Endothelial cell of umbilical vein (primary cell): Measurements from ENCODE around the gene KNCN. TPM values are rescaled to one million over a fixed set of nuclear protein-coding genes. Genes with fewer than 3 reads are reported as not detected.

ENCODE experiments used
- BruUV-seq: library from RNA; stranded (reverse); fragments of 400-500 nt; replicated peaks from 2 replicates; lab custom pipeline; 2021; lab: Mats Ljungman, UMichigan
- CTCF ChIA-PET: fragments of 300-600, 350-600 bp; sonication (Branson Sonifier 250); formaldehyde crosslinking; loops from one replicate; lab custom pipeline; 2021; ENCODE audit warnings: antibody characterized with exemption, inconsistent platforms; lab: Charles Lee
- POLR2A ChIA-PET: fragments of 300-600, 350-600 bp; sonication (Branson Sonifier 250); formaldehyde crosslinking; loops from one replicate; lab custom pipeline; 2021; ENCODE audit warnings: antibody characterized with exemption, inconsistent platforms; lab: Charles Lee
- DNase-seq: peaks from one replicate; pipeline ENCODE4 v3.0.0-alpha.2; 2011; ENCODE audit warnings: low read depth, low spot score
- FAIRE-seq: peaks from 2 replicates; lab custom pipeline; 2011; peaks lifted over from hg19 to GRCh38; lab: Jason Lieb, UNC
- H2AFZ ChIP-seq: 2 replicates; pipeline ENCODE4 v1.6.0; 2012; ENCODE audit warnings: low read depth, low read length, control low read depth, inconsistent platforms
- H3K27ac ChIP-seq: 2 replicates; pipeline ENCODE4 v1.5.1; 2011; ENCODE audit warnings: low read depth, mild to moderate bottlenecking, control low read depth, low read length, moderate library complexity; ENCODE audit not compliant: insufficient read depth
- H3K27me3 ChIP-seq, 2 experiments: 2 replicates each; pipeline versions ENCODE4 v1.6.0 to v1.6.1; 2011; ENCODE audit warnings: low read length in 2 of 2, mixed read lengths in 1 of 2; ENCODE audit not compliant: control insufficient read depth in 2 of 2, insufficient read depth in 2 of 2
- H3K36me3 ChIP-seq, 2 experiments: 2 replicates in 1 of 2; 3 replicates in 1 of 2; pipeline ENCODE4 v1.5.1; 2011; ENCODE audit warnings: low read length in 2 of 2, mild to moderate bottlenecking in 1 of 2, moderate library complexity in 1 of 2; ENCODE audit not compliant: control insufficient read depth in 2 of 2, insufficient read depth in 2 of 2; ENCODE audit errors: extremely low read depth in 1 of 2
- H3K4me1 ChIP-seq: 3 replicates; pipeline ENCODE4 v1.5.1; 2011; ENCODE audit warnings: mild to moderate bottlenecking, low read length; ENCODE audit not compliant: control insufficient read depth, insufficient read depth; ENCODE audit errors: extremely low read depth
- H3K4me2 ChIP-seq: 2 replicates; pipeline ENCODE4 v1.6.1; 2011; ENCODE audit warnings: low read length, control low read depth, mixed read lengths; ENCODE audit not compliant: insufficient read depth
- H3K4me3 ChIP-seq, 3 experiments: fragments of 200-600 bp in 1 of 3; sonication (generic), shearing (Covaris generic) in 1 of 3; replicated peaks in 1 of 3; 2 replicates each; pipeline ENCODE4 v1.5.1; 2011 to 2016; ENCODE audit warnings: control low read depth in 3 of 3, low read length in 3 of 3, mild to moderate bottlenecking in 2 of 3, inconsistent platforms in 1 of 3, low read depth in 1 of 3, moderate library complexity in 1 of 3; ENCODE audit not compliant: insufficient read depth in 1 of 3
- H3K79me2 ChIP-seq: 2 replicates; pipeline ENCODE4 v1.6.0; 2012; ENCODE audit warnings: low read length, inconsistent platforms; ENCODE audit not compliant: control insufficient read depth, insufficient read depth
- H3K9ac ChIP-seq: replicated peaks from 2 replicates; pipeline ENCODE3; 2011; ENCODE audit warnings: low read length, control low read depth; ENCODE audit not compliant: insufficient read depth; ENCODE audit errors: extremely low read depth
- H3K9me1 ChIP-seq: replicated peaks from 3 replicates; pipeline ENCODE4 v1.6.0; 2011; ENCODE audit warnings: mild to moderate bottlenecking, low read length; ENCODE audit not compliant: control insufficient read depth, insufficient read depth; ENCODE audit errors: extremely low read depth
- H3K9me3 ChIP-seq: replicated peaks from 2 replicates; pipeline ENCODE4 v1.5.1; 2012; ENCODE audit warnings: low read length, inconsistent platforms; ENCODE audit not compliant: control insufficient read depth, insufficient read depth
- H4K20me1 ChIP-seq: replicated peaks from 2 replicates; pipeline ENCODE3; 2011; ENCODE audit warnings: mild to moderate bottlenecking, low read length; ENCODE audit not compliant: control insufficient read depth, insufficient read depth; ENCODE audit errors: extremely low read depth
- CTCF ChIP-seq, 2 donors: IDR thresholded peaks; 1 replicate in 1 of 2; 2 replicates in 1 of 2; pipeline ENCODE4 v1.5.1; 2011; ENCODE audit warnings: low read length in 2 of 2, mild to moderate bottlenecking in 2 of 2, moderate library complexity in 2 of 2, control low read depth in 1 of 2, inconsistent platforms in 1 of 2, low read depth in 1 of 2; ENCODE audit not compliant: insufficient read depth in 1 of 2; ENCODE audit errors: extremely low read depth in 1 of 2
- EZH2 ChIP-seq: IDR thresholded peaks from 2 replicates; pipeline ENCODE4 v1.6.1; 2012; ENCODE audit warnings: borderline replicate concordance, low read depth, mild to moderate bottlenecking, moderate library complexity, low read length, inconsistent platforms; ENCODE audit not compliant: severe bottlenecking
- FOS ChIP-seq: IDR thresholded peaks from 2 replicates; pipeline ENCODE4 v1.6.1; 2011; ENCODE audit warnings: mild to moderate bottlenecking, low read length, moderate library complexity, borderline replicate concordance; ENCODE audit not compliant: insufficient read depth
- GATA2 ChIP-seq: IDR thresholded peaks from 2 replicates; pipeline ENCODE4 v1.7.0; 2011; ENCODE audit warnings: low read depth, mild to moderate bottlenecking, moderate library complexity, mixed read lengths, low read length; ENCODE audit not compliant: insufficient read length, insufficient read depth
- JUN ChIP-seq: IDR thresholded peaks from 2 replicates; pipeline ENCODE4 v1.6.1; 2011; ENCODE audit warnings: borderline replicate concordance, low read depth; ENCODE audit not compliant: insufficient read length, insufficient read depth
- MYC ChIP-seq: IDR thresholded peaks from one replicate; pipeline ENCODE4 v1.6.1; 2011; ENCODE audit warnings: mild to moderate bottlenecking, low read depth, low read length
- POLR2A ChIP-seq: IDR thresholded peaks from 2 replicates; pipeline ENCODE4 v1.6.1; 2012; ENCODE audit warnings: low read depth, mild to moderate bottlenecking, control low read depth, low read length
- POLR2AphosphoS5 ChIP-seq: IDR thresholded peaks from 2 replicates; pipeline ENCODE4 v1.6.1; 2012; ENCODE audit warnings: low read depth, mild to moderate bottlenecking, control low read depth, low read length, moderate library complexity; ENCODE audit not compliant: insufficient read depth
- dilution Hi-C: fragments of 300-500 bp; cut with MboI; formaldehyde crosslinking; loops from one replicate; pipeline ENCODE4 v1.15.0; 2019; ENCODE audit warnings: low sequenced_read_pairs; ENCODE audit not compliant: extremely low pct_ligation_motif_present
- intact Hi-C: fragments of 100-400 bp; cut with micrococcal nuclease; formaldehyde crosslinking; loops from one replicate; pipeline ENCODE4 v1.10.0; 2022
- polyA plus RNA-seq, 4 experiments: library from polyadenylated mRNA; depleted of rRNA in 3 of 4; stranded (reverse) in 3 of 4; unstranded in 1 of 4; fragments of >200 nt; gene quantifications; 2 replicates each; pipeline versions ENCODE4 v1.2.1 to v1.2.3, GENCODE V29; 2011 to 2012; ENCODE audit warnings: missing spikeins in 1 of 4
- total RNA-seq: library from RNA; stranded (reverse); gene quantifications from 2 replicates; pipeline ENCODE4 v1.2.3, GENCODE V29; 2021
- TF ChIP-seq, protein P1 (sequence below): IDR thresholded peaks from 2 replicates; pipeline ENCODE4 v1.6.1; 2011; ENCODE audit not compliant: insufficient read depth, insufficient read length

The KNCN gene
- total and polyA plus RNA-seq, 2 donors (not counting 3 experiments of a cell fraction or from before 2014, with no cell fraction given), result not detected

DNA sequence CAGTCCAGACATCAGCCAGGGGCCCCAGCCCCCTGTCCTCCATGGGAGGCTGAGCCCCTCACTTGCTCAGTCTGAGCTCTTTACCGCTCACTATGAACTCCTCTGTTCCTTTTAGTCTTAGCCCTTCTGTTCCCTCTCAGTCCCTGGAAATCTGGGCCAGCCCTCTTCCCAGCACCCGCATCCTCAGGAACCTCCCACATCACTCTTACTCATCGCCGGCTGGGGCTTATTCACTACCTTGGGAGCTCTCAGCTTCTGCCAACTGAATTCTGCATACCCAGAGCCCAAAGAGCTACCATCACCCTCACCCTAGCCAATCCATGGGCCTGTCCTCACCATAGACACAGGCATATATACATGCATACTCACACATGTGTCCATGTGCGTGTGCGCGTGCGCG, 11.5 kb downstream of the KNCN start:
- Histone ChIP-seq H3K27me3 (peaks cover 49 to 54% of the 10 kb centered on the region in 2 experiments), H3K4me1 (no peaks in the 10 kb centered on the region), H3K9me1 (no peaks in the 10 kb centered on the region), H3K9me3 (no peaks in the 10 kb centered on the region), H4K20me1 (no peaks in the 10 kb centered on the region), H3K4me2 (no peak overlapping the region), H3K79me2 (no peaks in the 10 kb centered on the region), H2AFZ (no peak overlapping the region), H3K9ac (no peak overlapping the region), H3K36me3 (no peaks in the 10 kb centered on the region), H3K27ac (no peak overlapping the region), H3K4me3 (no peak overlapping the region)
- no peak for DNase-seq
- BruUV-seq, result no TSS peak
- FAIRE-seq, result no peak
- intact Hi-C loops (no loop called here), dilution Hi-C loops (no loop called here)
- POLR2A ChIA-PET, result no interaction called here
- CTCF ChIA-PET, result interaction anchor here (1.0 to 1.9 kb wide), 6 partner anchors 7 to 98 kb away, joined by 3 to 12 read pairs (median 4); no protein-coding TSS in a partner anchor
- no peak for TF ChIP-seq CTCF (IDR thresholded peaks at IDR 0.05; ENCODE audit: extremely low read depth in 1 of 2, insufficient read depth in 1 of 2, low read depth in 1 of 2, low read length in 2 of 2)
- no peak for TF ChIP-seq POLR2A
- TF ChIP-seq FOS, result no peak
- TF ChIP-seq POLR2AphosphoS5, result no peak
- TF ChIP-seq JUN, result no peak
- no peak for TF ChIP-seq MYC
- no peak for TF ChIP-seq GATA2
- TF ChIP-seq EZH2, result no peak
- TF ChIP-seq, protein P1, sequence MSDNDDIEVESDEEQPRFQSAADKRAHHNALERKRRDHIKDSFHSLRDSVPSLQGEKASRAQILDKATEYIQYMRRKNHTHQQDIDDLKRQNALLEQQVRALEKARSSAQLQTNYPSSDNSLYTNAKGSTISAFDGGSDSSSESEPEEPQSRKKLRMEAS, result no peak
